ENCODE results near the gene DLD. TPM values are rescaled to one million over a fixed set of nuclear protein-coding genes. Genes with fewer than 3 reads are reported as not detected.
"Not testable (repeated sequence)": the region's sequence is repeated elsewhere in the genome, so short reads cannot be mapped to it uniquely, and the experiment has no call there.

Gene DLD
- total and polyA plus RNA-seq, 2 experiments from 2014 or later, result 84.9 to 129 TPM

DNA sequence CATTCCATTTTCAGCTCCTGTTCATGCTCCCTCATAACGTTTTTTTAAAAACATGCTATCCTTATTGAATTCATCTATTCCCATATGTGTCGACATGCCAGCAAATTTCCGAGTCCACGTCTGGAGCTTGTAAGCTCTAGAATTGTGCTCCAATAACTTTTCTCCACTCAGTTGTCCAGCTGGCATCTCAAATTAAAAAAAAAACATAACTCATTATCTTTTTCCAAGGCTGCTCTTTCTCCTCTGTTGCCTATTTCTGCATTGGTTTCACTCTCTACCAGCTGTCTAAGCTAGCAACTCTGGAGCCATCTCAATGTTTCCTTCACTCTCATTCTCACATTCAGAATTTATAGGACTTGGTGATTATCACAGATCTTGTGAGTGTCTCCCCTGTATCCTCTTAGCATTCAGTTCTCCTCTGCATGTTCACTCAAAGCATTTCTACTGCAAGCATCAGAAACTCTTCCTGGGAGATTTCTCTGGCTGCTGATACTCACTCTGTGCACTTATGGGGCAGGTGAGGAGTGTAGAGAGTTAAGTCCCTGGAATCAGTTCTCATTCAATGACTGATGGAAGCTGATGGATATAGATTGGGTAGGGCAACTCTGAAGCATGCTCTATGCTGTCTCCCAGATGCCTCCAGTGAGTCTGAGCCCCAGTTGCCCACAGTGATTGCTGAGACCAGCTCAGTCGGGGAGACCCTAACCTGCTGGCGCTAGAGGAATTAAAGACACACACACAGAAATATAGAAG lies 6.7 kb upstream of the DLD start:
- no peaks in the 10 kb centered on the region for H3K9me2 ChIP-seq (replicated peaks; ENCODE audit: insufficient read depth)
- H3K4me2 ChIP-seq, result no peak overlapping the region
- H3K79me2 ChIP-seq, result no peaks in the 10 kb centered on the region
- H3K27me3 ChIP-seq, result peaks cover 4% of the 10 kb centered on the region
- no peaks in the 10 kb centered on the region for H4K20me1 ChIP-seq (ENCODE audit: insufficient read depth, poor library complexity, severe bottlenecking)
- 80% methylated on average over 6 of the region's 6 CpGs for WGBS (ENCODE audit: low lambda C conversion rate, missing lambda C conversion rate)
- H3K4me1 ChIP-seq (ENCODE audit: insufficient read depth), result no peaks in the 10 kb centered on the region
- H3K4me3 ChIP-seq, result no peak overlapping the region
- H3K9me3 ChIP-seq (ENCODE audit: low read depth), result no peaks in the 10 kb centered on the region
- TF ChIP-seq EZH2phosphoT487 (IDR thresholded peaks at IDR 0.05; ENCODE audit: low read depth, severe bottlenecking, unreplicated experiment) (no peak), EZH2 (IDR thresholded peaks at IDR 0.05; ENCODE audit: borderline replicate concordance) (no peak)
- TF ChIP-seq, protein P1, sequence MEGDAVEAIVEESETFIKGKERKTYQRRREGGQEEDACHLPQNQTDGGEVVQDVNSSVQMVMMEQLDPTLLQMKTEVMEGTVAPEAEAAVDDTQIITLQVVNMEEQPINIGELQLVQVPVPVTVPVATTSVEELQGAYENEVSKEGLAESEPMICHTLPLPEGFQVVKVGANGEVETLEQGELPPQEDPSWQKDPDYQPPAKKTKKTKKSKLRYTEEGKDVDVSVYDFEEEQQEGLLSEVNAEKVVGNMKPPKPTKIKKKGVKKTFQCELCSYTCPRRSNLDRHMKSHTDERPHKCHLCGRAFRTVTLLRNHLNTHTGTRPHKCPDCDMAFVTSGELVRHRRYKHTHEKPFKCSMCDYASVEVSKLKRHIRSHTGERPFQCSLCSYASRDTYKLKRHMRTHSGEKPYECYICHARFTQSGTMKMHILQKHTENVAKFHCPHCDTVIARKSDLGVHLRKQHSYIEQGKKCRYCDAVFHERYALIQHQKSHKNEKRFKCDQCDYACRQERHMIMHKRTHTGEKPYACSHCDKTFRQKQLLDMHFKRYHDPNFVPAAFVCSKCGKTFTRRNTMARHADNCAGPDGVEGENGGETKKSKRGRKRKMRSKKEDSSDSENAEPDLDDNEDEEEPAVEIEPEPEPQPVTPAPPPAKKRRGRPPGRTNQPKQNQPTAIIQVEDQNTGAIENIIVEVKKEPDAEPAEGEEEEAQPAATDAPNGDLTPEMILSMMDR (IDR thresholded peaks at IDR 0.05; ENCODE audit: poor library complexity), result no peak
- no peak overlapping the region for H2AFZ ChIP-seq
- DNase-seq (ENCODE audit: low spot score), result no peak
- no peaks in the 10 kb centered on the region for H3K36me3 ChIP-seq (replicated peaks; ENCODE audit: insufficient read depth, low read depth)
- no peak overlapping the region for H3K27ac ChIP-seq

DNA sequence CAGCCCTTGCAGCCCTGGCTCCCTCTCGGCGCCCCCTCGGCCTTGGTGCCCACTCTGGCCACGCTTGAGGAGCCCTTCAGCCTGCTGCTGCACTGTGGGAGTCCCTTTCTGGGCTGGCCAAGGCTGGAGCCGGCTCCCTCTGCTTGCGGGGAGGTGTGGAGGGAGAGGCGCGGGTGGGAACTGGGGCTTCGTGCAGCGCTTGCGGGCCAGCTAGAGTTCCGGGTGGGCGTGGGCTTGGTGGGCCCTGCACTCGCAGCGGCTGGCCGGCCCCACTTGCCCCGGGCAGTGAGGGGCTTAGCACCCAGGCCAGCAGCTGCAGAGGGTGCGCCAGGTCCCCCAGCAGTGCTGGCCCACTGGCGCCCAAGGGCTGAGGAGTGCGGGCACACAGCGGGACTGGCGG lies 3.2 kb upstream of the DLD start:
- not testable (repeated sequence) for H3K27ac ChIP-seq; H3K4me2 ChIP-seq; H3K9me2 ChIP-seq (replicated peaks; ENCODE audit: insufficient read depth); DNase-seq (ENCODE audit: low spot score); H2AFZ ChIP-seq; H3K4me3 ChIP-seq; H3K9me3 ChIP-seq (ENCODE audit: low read depth); H3K27me3 ChIP-seq; H3K36me3 ChIP-seq (replicated peaks; ENCODE audit: insufficient read depth, low read depth)
- Histone ChIP-seq H3K79me2 (peaks cover 16% of the 10 kb centered on the region), H3K4me1 (ENCODE audit: insufficient read depth) (peaks cover 12% of the 10 kb centered on the region), H4K20me1 (ENCODE audit: insufficient read depth, poor library complexity, severe bottlenecking) (peaks cover 14% of the 10 kb centered on the region)
- WGBS (ENCODE audit: low lambda C conversion rate, missing lambda C conversion rate), result 96% methylated on average over 21 of the region's 22 CpGs

- WGBS (ENCODE audit: low lambda C conversion rate, missing lambda C conversion rate), result 69% methylated on average over 3 of the region's 3 CpGs
- no peak for DNase-seq (ENCODE audit: low spot score)
- TF ChIP-seq, protein P1 (IDR thresholded peaks at IDR 0.05; ENCODE audit: poor library complexity), result no peak
- no peak for TF ChIP-seq EZH2phosphoT487 (IDR thresholded peaks at IDR 0.05; ENCODE audit: low read depth, severe bottlenecking, unreplicated experiment)
Observed at GRCh38 chr7:107889992-107890391, 991 bp upstream of the DLD start.

DNA sequence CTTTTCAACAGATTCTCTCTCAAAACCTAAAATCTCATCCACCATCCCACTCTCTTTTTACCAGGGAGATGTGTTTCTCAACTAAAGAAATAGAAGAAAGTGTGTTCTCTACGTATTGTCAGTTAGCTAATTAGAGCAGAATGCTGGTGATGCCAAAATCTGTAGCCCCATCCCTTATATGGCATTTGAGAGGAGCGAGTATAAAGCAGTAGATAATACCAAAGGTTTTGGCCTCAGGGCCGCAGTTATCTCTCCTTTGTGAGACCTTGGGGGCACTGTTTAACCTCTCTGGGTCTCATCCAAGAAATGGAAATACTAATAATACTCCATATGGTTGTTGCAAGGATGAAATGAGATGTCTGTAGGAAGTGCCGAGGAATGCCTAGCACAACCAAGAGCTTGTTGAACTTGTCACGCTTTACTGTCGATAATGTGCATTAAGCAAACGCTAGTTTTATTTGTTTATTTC lies 456 bp upstream of the DLD start:
- no peaks in the 10 kb centered on the region for H3K9me2 ChIP-seq (replicated peaks; ENCODE audit: insufficient read depth)
- H3K4me2 ChIP-seq, result peak overlapping the region; percentile 95
- H3K79me2 ChIP-seq, result peaks cover 43% of the 10 kb centered on the region
- no peak for DNase-seq (ENCODE audit: low spot score)
- peak overlapping the region; percentile 35 for H3K4me3 ChIP-seq
- peak overlapping the region; percentile 95 for H3K27ac ChIP-seq
- peaks cover 23% of the 10 kb centered on the region for H3K4me1 ChIP-seq (ENCODE audit: insufficient read depth)
- H4K20me1 ChIP-seq (ENCODE audit: insufficient read depth, poor library complexity, severe bottlenecking), result peaks cover 33% of the 10 kb centered on the region
- WGBS (ENCODE audit: low lambda C conversion rate, missing lambda C conversion rate), result 14% methylated on average over 7 of the region's 7 CpGs
- H3K27me3 ChIP-seq, result no peaks in the 10 kb centered on the region
- no peaks in the 10 kb centered on the region for H3K36me3 ChIP-seq (replicated peaks; ENCODE audit: insufficient read depth, low read depth)
- H3K9me3 ChIP-seq (ENCODE audit: low read depth), result no peaks in the 10 kb centered on the region
- no peak for TF ChIP-seq EZH2 (IDR thresholded peaks at IDR 0.05; ENCODE audit: borderline replicate concordance)
- TF ChIP-seq, protein P1 (IDR thresholded peaks at IDR 0.05; ENCODE audit: poor library complexity), result no peak
- TF ChIP-seq EZH2phosphoT487 (IDR thresholded peaks at IDR 0.05; ENCODE audit: low read depth, severe bottlenecking, unreplicated experiment), result no peak
- peak overlapping the region; percentile 87 for H2AFZ ChIP-seq

More at GRCh38 chr7:107889992-107890391, 991 bp upstream of the DLD start:
- Histone ChIP-seq H3K27ac (peak overlapping the region; percentile 95), H3K9me3 (ENCODE audit: low read depth) (no peaks in the 10 kb centered on the region), H3K4me1 (ENCODE audit: insufficient read depth) (peaks cover 23% of the 10 kb centered on the region), H3K4me2 (peak overlapping the region; percentile 95), H4K20me1 (ENCODE audit: insufficient read depth, poor library complexity, severe bottlenecking) (peaks cover 29% of the 10 kb centered on the region), H3K36me3 (replicated peaks; ENCODE audit: insufficient read depth, low read depth) (no peaks in the 10 kb centered on the region), H3K79me2 (peaks cover 37% of the 10 kb centered on the region), H3K27me3 (no peaks in the 10 kb centered on the region), H3K4me3 (no peak overlapping the region), H2AFZ (peak overlapping the region; percentile 87), H3K9me2 (replicated peaks; ENCODE audit: insufficient read depth) (no peaks in the 10 kb centered on the region)
